Dendritic cell treated with granulocyte-macrophage colony-stimulating factor and Interleukin-4, amounts not matched to agents 40 ng/mL and 50 ng/mL, for 4 days (primary cell): Measurements from ENCODE around the gene CCDC74B.
"Not testable (repeated sequence)": the region's sequence is repeated elsewhere in the genome, so short reads cannot be mapped to it uniquely, and the experiment has no call there.

Experiments used
- H3K27ac Mint-ChIP-seq: one replicate; pipeline ENCODE4 v1.8.0; 2022; ENCODE audit warnings: mild to moderate bottlenecking, mixed read lengths
- H3K27me3 Mint-ChIP-seq: one replicate; pipeline ENCODE4 v1.8.0; 2022; ENCODE audit warnings: mild to moderate bottlenecking, mixed read lengths
- H3K36me3 Mint-ChIP-seq: one replicate; pipeline ENCODE4 v1.8.0; 2022; ENCODE audit warnings: low read depth, mixed read lengths
- H3K4me1 Mint-ChIP-seq: one replicate; pipeline ENCODE4 v1.8.0; 2022; ENCODE audit warnings: low read depth, mixed read lengths
- H3K4me3 Mint-ChIP-seq: one replicate; pipeline ENCODE4 v1.8.0; 2022; ENCODE audit warnings: mild to moderate bottlenecking, moderate library complexity, mixed read lengths
- H3K9me3 Mint-ChIP-seq: one replicate; pipeline ENCODE4 v1.8.0; 2022; ENCODE audit warnings: mixed read lengths
- intact Hi-C: fragments of 100-400 bp; cut with micrococcal nuclease; formaldehyde crosslinking; loops from one replicate; pipeline ENCODE4 v1.15.0; 2022

CCDC74B gene

GRCh38 chr2:130159376-130159775, 14.5 kb upstream of the CCDC74B start:
- intact Hi-C loops: loop anchor here (5.0 kb wide), 1 partner anchor 173 kb away; no protein-coding TSS in a partner anchor
- H3K36me3 Mint-ChIP-seq: peaks cover 100% of the 10 kb centered on the region
- not testable (repeated sequence) for H3K27ac Mint-ChIP-seq, H3K4me3 Mint-ChIP-seq, H3K27me3 Mint-ChIP-seq, H3K9me3 Mint-ChIP-seq
- peaks cover 11% of the 10 kb centered on the region for H3K4me1 Mint-ChIP-seq

- Mint-ChIP-seq H3K4me3 (no peak overlapping the region), H3K9me3 (no peaks in the 10 kb centered on the region), H3K27me3 (no peaks in the 10 kb centered on the region), H3K36me3 (peaks cover 100% of the 10 kb centered on the region), H3K4me1 (peaks cover 11% of the 10 kb centered on the region), H3K27ac (peak overlapping the region; percentile 42)
- intact Hi-C loops: loop anchor here (5.0 kb wide), 1 partner anchor 174 kb away; no protein-coding TSS in a partner anchor
Measured at GRCh38 chr2:130158631-130159030, 13.7 kb upstream of the CCDC74B start.

GRCh38 chr2:130157825-130158514, 13.1 kb upstream of the CCDC74B start:
- peaks cover 11% of the 10 kb centered on the region for H3K4me1 Mint-ChIP-seq
- H3K36me3 Mint-ChIP-seq: peaks cover 100% of the 10 kb centered on the region
- not testable (repeated sequence) for H3K9me3 Mint-ChIP-seq, H3K4me3 Mint-ChIP-seq, H3K27me3 Mint-ChIP-seq
- intact Hi-C loops: loop anchor here (5.0 kb wide), 1 partner anchor 174 kb away; no protein-coding TSS in a partner anchor
- peak overlapping the region; percentile 42 for H3K27ac Mint-ChIP-seq

GRCh38 chr2:130157354-130157753, 12.4 kb upstream of the CCDC74B start:
- H3K36me3 Mint-ChIP-seq: peaks cover 100% of the 10 kb centered on the region
- H3K9me3 Mint-ChIP-seq, H3K4me3 Mint-ChIP-seq, H3K27ac Mint-ChIP-seq, H3K27me3 Mint-ChIP-seq: not testable (repeated sequence)
- intact Hi-C loops: loop anchor here (5.0 kb wide), 1 partner anchor 175 kb away; no protein-coding TSS in a partner anchor
- peaks cover 11% of the 10 kb centered on the region for H3K4me1 Mint-ChIP-seq

GRCh38 chr2:130156624-130157004, 11.7 kb upstream of the CCDC74B start:
- Mint-ChIP-seq H3K27ac (no peak overlapping the region), H3K9me3 (no peaks in the 10 kb centered on the region), H3K27me3 (no peaks in the 10 kb centered on the region), H3K4me1 (peaks cover 11% of the 10 kb centered on the region), H3K4me3 (no peak overlapping the region), H3K36me3 (peaks cover 100% of the 10 kb centered on the region)
- intact Hi-C loops: loop anchor here (5.0 kb wide), 1 partner anchor 176 kb away; no protein-coding TSS in a partner anchor

- Mint-ChIP-seq H3K4me1 (peaks cover 11% of the 10 kb centered on the region), H3K36me3 (peaks cover 96% of the 10 kb centered on the region)
- not testable (repeated sequence) for H3K9me3 Mint-ChIP-seq, H3K4me3 Mint-ChIP-seq, H3K27ac Mint-ChIP-seq, H3K27me3 Mint-ChIP-seq
- intact Hi-C loops: loop anchor here (5.0 kb wide), 1 partner anchor 176 kb away; no protein-coding TSS in a partner anchor
Measured at GRCh38 chr2:130155956-130156623, 11.2 kb upstream of the CCDC74B start.

- Mint-ChIP-seq H3K27me3 (no peaks in the 10 kb centered on the region), H3K36me3 (peaks cover 92% of the 10 kb centered on the region), H3K4me3 (no peak overlapping the region), H3K27ac (no peak overlapping the region), H3K9me3 (no peaks in the 10 kb centered on the region), H3K4me1 (peaks cover 11% of the 10 kb centered on the region)
- intact Hi-C loops: loop anchor here (5.0 kb wide), 1 partner anchor 177 kb away; no protein-coding TSS in a partner anchor
Measured at GRCh38 chr2:130154773-130155765, 10.2 kb upstream of the CCDC74B start.

- H3K36me3 Mint-ChIP-seq: peaks cover 85% of the 10 kb centered on the region
- H3K27ac Mint-ChIP-seq, H3K4me3 Mint-ChIP-seq, intact Hi-C loops, H3K27me3 Mint-ChIP-seq, H3K9me3 Mint-ChIP-seq: not testable (repeated sequence)
- peaks cover 11% of the 10 kb centered on the region for H3K4me1 Mint-ChIP-seq
Measured at GRCh38 chr2:130154423-130154770, 9.5 kb upstream of the CCDC74B start.

- H3K4me3 Mint-ChIP-seq, H3K27me3 Mint-ChIP-seq, H3K9me3 Mint-ChIP-seq, intact Hi-C loops, H3K27ac Mint-ChIP-seq: not testable (repeated sequence)
- Mint-ChIP-seq H3K36me3 (peaks cover 80% of the 10 kb centered on the region), H3K4me1 (peaks cover 11% of the 10 kb centered on the region)
Measured at GRCh38 chr2:130153721-130154422, 9.0 kb upstream of the CCDC74B start.

- H3K4me1 Mint-ChIP-seq: peaks cover 2% of the 10 kb centered on the region
- no peak overlapping the region for H3K4me3 Mint-ChIP-seq
- H3K27ac Mint-ChIP-seq: no peak overlapping the region
- H3K36me3 Mint-ChIP-seq: peaks cover 71% of the 10 kb centered on the region
- intact Hi-C loops: no loop called here
- H3K27me3 Mint-ChIP-seq: no peaks in the 10 kb centered on the region
- H3K9me3 Mint-ChIP-seq: no peaks in the 10 kb centered on the region
Measured at GRCh38 chr2:130152816-130153595, 8.1 kb upstream of the CCDC74B start.

GRCh38 chr2:130152136-130152815, 7.4 kb upstream of the CCDC74B start:
- H3K4me3 Mint-ChIP-seq, H3K9me3 Mint-ChIP-seq, H3K27ac Mint-ChIP-seq, H3K27me3 Mint-ChIP-seq, intact Hi-C loops, H3K4me1 Mint-ChIP-seq: not testable (repeated sequence)
- peaks cover 64% of the 10 kb centered on the region for H3K36me3 Mint-ChIP-seq

GRCh38 chr2:130151145-130151512, 6.2 kb upstream of the CCDC74B start:
- H3K4me3 Mint-ChIP-seq, H3K4me1 Mint-ChIP-seq, H3K9me3 Mint-ChIP-seq, intact Hi-C loops, H3K27ac Mint-ChIP-seq: not testable (repeated sequence)
- Mint-ChIP-seq H3K27me3 (peaks cover 14% of the 10 kb centered on the region), H3K36me3 (peaks cover 53% of the 10 kb centered on the region)
